Bronchial epithelial cell (primary cell): ENCODE results near the gene SH2B3. TPM values are rescaled to one million over a fixed set of nuclear protein-coding genes. Genes with fewer than 3 reads are reported as not detected.
"Not testable (repeated sequence)": the region's sequence is repeated elsewhere in the genome, so short reads cannot be mapped to it uniquely, and the experiment has no call there.

ENCODE experiments used
- DNase-seq: peaks from one replicate; pipeline ENCODE4 v3.0.0-alpha.2; 2010; ENCODE audit warnings: low read depth
- FAIRE-seq: peaks from 2 replicates; lab custom pipeline; 2011; peaks lifted over from hg19 to GRCh38; lab: Jason Lieb, UNC
- H3K27me3 ChIP-seq: 2 replicates; pipeline ENCODE4 v1.5.1; 2011; ENCODE audit warnings: low read length; ENCODE audit not compliant: control insufficient read depth, insufficient read depth
- H3K36me3 ChIP-seq: 2 replicates; pipeline ENCODE4 v1.5.1; 2011; ENCODE audit warnings: low read length; ENCODE audit not compliant: control insufficient read depth, insufficient read depth
- H3K4me3 ChIP-seq: 2 replicates; pipeline ENCODE4 v1.5.1; 2011; ENCODE audit warnings: mild to moderate bottlenecking, low read depth, low read length, control low read depth
- total RNA-seq: library from RNA; depleted of rRNA; stranded (reverse); fragments of >200 nt; gene quantifications from 2 replicates; pipeline ENCODE4 v1.2.1, GENCODE V29; 2014
- TF ChIP-seq, protein P1 (sequence below): IDR thresholded peaks from 2 replicates; pipeline ENCODE4 v1.5.1; 2011; ENCODE audit warnings: mild to moderate bottlenecking, moderate library complexity, low read length, control low read depth, inconsistent platforms; ENCODE audit not compliant: insufficient read depth, severe bottlenecking

SH2B3 gene
- total RNA-seq, 1 donor from 2014 or later: 2.4 TPM

- DNase-seq (no peak), FAIRE-seq (no peak)
- Histone ChIP-seq H3K4me3 (no peak overlapping the region), H3K36me3 (peaks cover 25% of the 10 kb centered on the region), H3K27me3 (no peaks in the 10 kb centered on the region)
- TF ChIP-seq, protein P1, sequence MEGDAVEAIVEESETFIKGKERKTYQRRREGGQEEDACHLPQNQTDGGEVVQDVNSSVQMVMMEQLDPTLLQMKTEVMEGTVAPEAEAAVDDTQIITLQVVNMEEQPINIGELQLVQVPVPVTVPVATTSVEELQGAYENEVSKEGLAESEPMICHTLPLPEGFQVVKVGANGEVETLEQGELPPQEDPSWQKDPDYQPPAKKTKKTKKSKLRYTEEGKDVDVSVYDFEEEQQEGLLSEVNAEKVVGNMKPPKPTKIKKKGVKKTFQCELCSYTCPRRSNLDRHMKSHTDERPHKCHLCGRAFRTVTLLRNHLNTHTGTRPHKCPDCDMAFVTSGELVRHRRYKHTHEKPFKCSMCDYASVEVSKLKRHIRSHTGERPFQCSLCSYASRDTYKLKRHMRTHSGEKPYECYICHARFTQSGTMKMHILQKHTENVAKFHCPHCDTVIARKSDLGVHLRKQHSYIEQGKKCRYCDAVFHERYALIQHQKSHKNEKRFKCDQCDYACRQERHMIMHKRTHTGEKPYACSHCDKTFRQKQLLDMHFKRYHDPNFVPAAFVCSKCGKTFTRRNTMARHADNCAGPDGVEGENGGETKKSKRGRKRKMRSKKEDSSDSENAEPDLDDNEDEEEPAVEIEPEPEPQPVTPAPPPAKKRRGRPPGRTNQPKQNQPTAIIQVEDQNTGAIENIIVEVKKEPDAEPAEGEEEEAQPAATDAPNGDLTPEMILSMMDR: no peak
Observed at GRCh38 chr12:111457577-111457976, 51.9 kb downstream of the SH2B3 start.

DNA sequence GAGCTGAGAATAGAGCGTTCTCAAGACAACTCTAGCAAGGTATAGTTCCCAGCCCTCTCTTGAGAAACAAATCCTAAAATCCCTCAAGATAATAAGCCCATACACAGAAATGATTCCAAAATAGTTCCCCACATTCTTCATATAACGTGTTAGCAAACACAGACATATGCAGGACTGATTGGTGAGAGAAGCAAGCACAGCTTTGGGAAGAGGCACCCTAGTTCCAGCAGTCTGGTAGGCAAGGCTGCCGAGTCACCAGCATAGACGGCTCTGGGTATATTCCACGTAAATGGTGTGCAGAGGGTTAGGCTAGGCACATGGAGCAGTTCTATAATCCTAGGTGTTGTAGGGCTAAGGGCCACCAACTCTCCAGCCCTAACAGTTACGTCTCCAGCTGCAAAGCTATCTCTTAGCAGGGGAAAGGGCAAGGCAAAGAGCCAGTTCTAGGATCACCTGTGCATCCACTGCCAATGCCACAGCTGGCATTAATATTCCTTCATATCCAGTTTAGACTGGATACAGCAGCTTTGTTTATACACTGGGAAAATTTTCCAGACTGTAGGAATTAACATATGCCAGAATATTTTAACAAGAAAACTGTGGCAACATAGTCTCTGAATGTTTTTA lies 52.9 kb downstream of the SH2B3 start:
- peaks cover 20% of the 10 kb centered on the region for H3K36me3 ChIP-seq
- no peak for FAIRE-seq

DNA sequence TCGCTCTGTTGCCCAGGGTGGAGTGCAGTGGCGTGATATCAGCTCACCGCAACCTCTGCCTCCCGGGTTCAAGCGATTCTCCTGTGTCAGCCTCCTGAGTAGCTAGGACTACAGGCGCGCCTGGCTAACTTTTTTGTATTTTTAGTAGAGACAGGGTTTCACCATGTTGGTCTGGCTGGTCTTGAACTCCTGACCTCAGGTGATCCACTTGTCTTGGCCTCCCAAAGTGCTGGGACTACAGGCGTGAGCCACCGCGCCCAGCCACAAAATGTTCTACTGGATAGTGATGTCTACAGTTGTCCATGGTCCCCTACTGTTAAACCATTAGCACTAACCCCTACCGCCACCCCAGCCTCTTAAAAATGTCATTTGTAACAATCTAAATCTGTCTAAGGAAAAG lies 54.4 kb downstream of the SH2B3 start:
- H3K36me3 ChIP-seq: peaks cover 14% of the 10 kb centered on the region
- H3K4me3 ChIP-seq, FAIRE-seq, H3K27me3 ChIP-seq, DNase-seq: not testable (repeated sequence)

More for the DNA sequence above, 52.9 kb downstream of the SH2B3 start:
- H3K4me3 ChIP-seq: no peak overlapping the region
- H3K27me3 ChIP-seq: no peaks in the 10 kb centered on the region
- no peak for DNase-seq
- TF ChIP-seq, protein P1: no peak

GRCh38 chr12:111462210-111462769 lies 56.6 kb downstream of the SH2B3 start:
- DNase-seq (no peak), FAIRE-seq (no peak)
- no peak overlapping the region for H3K4me3 ChIP-seq
- peaks cover 2% of the 10 kb centered on the region for H3K36me3 ChIP-seq
- TF ChIP-seq, protein P1: no peak
- H3K27me3 ChIP-seq: no peaks in the 10 kb centered on the region

DNA sequence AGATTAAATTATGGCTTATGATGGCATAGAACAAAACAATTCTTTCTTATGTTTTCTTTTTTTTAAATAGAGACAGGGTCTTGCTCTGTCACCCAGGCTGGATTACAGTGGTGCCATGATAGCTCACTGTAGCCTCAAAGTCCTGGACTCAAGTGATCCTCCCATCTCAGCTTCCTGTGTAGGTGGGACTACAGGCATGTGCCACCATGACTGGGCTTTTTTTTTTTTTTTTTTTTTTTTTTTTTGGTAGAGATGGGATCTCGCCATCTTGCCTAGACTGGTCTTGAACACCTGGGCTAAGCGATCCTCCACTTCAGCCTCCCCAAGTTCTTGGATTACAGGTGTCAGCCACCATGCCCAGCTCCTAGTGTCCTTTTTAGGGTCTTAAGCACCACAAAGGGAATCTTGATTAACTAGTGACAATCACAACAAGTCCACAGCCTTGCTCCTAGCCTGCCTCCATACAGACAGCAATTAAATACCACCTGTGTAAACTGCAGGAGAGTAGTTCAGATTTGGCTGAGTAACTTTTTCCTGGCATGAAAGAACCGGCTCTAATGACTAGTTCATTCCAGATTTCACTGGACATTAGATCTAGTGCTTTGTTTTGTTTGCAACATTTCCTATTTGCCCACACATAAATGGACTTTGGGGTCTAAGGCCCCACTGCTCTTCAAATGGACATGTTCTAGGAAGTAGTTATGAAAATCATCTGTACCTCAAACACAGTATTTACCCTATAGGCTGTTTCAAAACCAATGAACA lies 61.6 kb downstream of the SH2B3 start:
- no peaks in the 10 kb centered on the region for H3K27me3 ChIP-seq
- H3K4me3 ChIP-seq: no peak overlapping the region
- DNase-seq (no peak), FAIRE-seq (no peak)
- peaks cover 7% of the 10 kb centered on the region for H3K36me3 ChIP-seq
- TF ChIP-seq, protein P1: no peak

- DNase-seq (no peak), FAIRE-seq (no peak)
- TF ChIP-seq, protein P1: no peak
- Histone ChIP-seq H3K27me3 (no peaks in the 10 kb centered on the region), H3K36me3 (peaks cover 7% of the 10 kb centered on the region), H3K4me3 (no peak overlapping the region)
Observed at GRCh38 chr12:111467857-111468241, 62.1 kb downstream of the SH2B3 start.
